ENCODE data around the gene COL11A1.
"Not testable (repeated sequence)": the region's sequence is repeated elsewhere in the genome, so short reads cannot be mapped to it uniquely, and the experiment has no call there.

The COL11A1 gene

DNA sequence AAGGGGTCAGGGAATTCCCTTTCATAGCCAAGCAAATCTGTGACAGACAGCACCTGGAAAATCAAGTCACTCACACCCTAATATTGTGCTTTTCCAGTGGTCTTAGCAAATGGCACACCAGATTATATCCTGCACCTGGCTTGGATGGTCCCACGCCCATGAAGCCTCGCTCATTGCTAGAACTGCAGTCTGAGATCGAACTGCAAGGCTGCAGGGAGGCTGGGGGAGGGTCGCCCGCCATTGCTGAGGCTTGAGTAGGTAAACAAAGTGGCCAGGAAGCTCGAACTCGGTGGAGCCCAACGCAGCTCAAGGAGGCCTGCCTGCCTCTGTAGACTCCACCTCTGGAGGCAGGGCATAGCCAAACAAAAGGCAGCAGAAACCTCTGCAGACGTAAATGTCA lies 281.6 kb downstream of the COL11A1 start:
- H3K36me3 ChIP-seq (ENCODE audit: control insufficient read depth, low read depth, low read length); H3K9me3 ChIP-seq (ENCODE audit: control insufficient read depth, low read depth, low read length); H3K27me3 ChIP-seq (ENCODE audit: control insufficient read depth, insufficient read depth, low read length); H3K4me3 ChIP-seq (ENCODE audit: low read length); H3K4me1 ChIP-seq (ENCODE audit: control insufficient read depth, low read depth, low read length); H3K27ac ChIP-seq (ENCODE audit: low read length); H3K9ac ChIP-seq (ENCODE audit: low read length): not testable (repeated sequence)
